ENCODE results near the gene RTN4RL2.
A peak's percentile ranks its signal among the peaks of the same experiment; 100 is the strongest.

The RTN4RL2 gene

DNA sequence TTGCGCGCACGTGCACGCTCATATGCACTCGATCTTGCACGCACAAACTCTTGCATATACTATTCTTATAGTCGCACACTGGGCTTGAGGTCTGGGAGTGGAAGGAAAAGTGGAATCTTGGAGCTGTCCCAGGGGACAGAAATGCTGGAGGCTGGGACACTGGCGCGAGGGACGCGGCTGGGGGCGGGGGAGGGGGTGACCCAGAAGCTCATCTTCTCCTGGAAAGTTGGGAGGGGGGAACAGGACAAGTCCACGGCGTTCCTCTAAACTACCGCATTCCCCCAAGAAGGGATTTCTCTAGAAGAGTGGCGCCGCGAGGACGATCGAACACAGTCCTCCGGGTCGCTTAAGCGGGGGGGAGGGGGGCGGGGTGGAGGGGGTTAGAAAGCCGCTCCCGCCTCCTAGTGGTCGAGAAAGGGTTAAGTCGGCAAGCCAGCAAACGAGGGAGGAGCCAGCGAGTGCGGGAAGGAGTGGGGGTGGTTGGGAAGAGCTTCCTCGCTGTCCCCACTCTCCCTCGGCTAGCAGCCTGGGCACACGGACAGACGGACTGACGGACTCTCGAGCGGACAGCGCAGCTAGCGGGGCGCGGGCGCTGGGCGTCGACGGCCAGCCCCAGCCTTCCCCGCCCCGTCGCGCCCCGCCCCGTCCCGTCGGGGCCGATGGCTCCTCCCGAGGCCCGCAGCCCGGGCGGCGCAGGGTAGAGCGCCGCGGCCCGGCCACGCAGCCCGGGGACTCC is at the start of gene RTN4RL2:
Gene RTN4RL2, plus strand, starts transcription at position 507 of the 736 bp plus-strand sequence. CDS start 338 bp downstream, outside the sequence.
- DNase-seq (ENCODE audit: low spot score), result no peak

GRCh38 chr11:57413681-57414080 is 46.6 kb upstream of the RTN4RL2 start:
- DNase-seq (ENCODE audit: low spot score), result no peak

- DNase-seq (ENCODE audit: low spot score), result no peak
Measured at GRCh38 chr11:57414612-57415212, 45.6 kb upstream of the RTN4RL2 start.

DNA sequence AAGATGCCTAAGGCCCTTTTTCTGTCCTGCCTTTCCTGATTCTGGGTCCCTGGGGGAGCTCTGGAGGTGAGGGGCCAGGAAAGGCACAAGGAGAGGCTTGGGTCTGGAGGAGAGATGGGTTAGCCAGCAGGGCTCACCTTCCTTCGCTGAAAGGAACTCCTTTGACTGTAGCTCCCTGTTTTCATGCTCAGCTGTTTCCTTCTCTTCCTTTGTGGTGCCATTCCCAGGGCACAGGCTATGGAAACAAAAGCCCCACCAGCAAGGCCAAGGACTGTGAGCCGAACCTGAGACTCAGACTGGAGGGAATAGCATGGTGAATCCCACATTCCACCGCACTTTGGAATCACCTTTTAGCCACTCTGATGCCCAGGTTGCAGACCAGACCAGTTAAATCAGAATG is 43.9 kb upstream of the RTN4RL2 start:
- no peak for DNase-seq (ENCODE audit: low spot score)

DNA sequence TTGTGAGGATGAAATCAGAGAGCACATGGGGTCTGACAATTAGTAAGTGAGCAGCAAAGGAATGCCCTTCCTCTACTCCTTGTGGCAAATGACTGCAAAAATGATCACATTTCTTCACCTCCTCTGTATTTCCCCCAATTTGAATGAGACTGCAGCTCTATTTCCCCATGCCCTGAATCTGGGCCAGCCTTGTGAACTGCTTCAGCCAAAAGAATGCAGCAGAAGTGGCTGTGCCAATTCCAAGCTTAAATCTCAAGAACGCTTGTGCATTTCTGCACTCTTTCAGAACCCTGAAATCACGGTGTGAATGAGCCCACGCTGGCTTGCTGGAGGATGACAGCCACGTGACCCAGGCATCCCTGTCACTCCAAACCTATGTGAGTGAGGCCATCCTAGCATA is 43.3 kb upstream of the RTN4RL2 start:
- DNase-seq (ENCODE audit: low spot score), result no peak

GRCh38 chr11:57418131-57418530 is 42.2 kb upstream of the RTN4RL2 start:
- no peak for DNase-seq (ENCODE audit: low spot score)

DNA sequence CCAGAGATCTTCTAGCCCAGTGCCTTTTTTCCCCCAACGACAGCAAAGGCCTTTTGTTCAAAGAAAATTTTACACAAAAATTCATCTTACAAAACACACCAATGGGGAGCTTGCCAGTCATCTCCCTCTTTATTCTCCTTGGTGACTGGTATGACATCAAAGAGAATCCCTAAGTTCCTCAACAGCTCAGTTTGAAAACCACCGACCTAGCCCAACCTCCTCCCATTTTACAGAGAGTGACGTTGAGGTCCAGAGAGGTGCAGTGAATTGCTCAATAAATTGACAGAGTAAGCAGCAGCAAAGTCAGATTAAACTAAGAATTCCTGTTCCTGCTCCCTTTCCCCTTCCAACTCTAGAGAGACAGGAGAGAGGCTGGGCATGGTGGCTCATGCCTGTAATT is 41.2 kb upstream of the RTN4RL2 start:
- DNase-seq (ENCODE audit: low spot score), result no peak

GRCh38 chr11:57421066-57421465 is 39.3 kb upstream of the RTN4RL2 start:
- no peak for DNase-seq (ENCODE audit: low spot score)

- DNase-seq (ENCODE audit: low spot score), result no peak
Measured at GRCh38 chr11:57421805-57422204, 38.5 kb upstream of the RTN4RL2 start.

DNA sequence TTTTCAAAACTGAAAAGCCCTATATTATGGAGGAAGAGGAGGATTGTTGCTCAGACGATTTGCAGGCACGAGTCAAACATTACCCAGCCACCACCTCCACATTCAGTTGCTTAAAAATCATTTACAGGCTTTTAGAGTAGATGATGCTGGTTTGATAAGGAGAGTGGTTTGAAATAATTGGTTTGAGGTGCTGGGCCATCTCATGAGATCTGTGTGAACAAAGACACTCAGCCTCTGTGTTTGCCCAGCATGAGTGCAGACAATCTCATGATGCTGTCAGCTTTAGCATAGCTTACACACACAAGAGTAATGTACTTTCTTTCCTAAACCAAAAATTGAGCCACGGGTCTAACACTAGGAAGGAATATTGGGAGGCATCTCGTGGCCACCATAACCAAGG is 37.7 kb upstream of the RTN4RL2 start:
- DNase-seq (ENCODE audit: low spot score), result no peak

GRCh38 chr11:57424137-57424791 is 36.1 kb upstream of the RTN4RL2 start:
- no peak for DNase-seq (ENCODE audit: low spot score)

- DNase-seq (ENCODE audit: low spot score), result peak; percentile 86
Measured at GRCh38 chr11:57424792-57425564, 35.4 kb upstream of the RTN4RL2 start.

GRCh38 chr11:57425565-57426438 is 34.5 kb upstream of the RTN4RL2 start:
- no peak for DNase-seq (ENCODE audit: low spot score)

GRCh38 chr11:57426439-57426928 is 33.8 kb upstream of the RTN4RL2 start:
- no peak for DNase-seq (ENCODE audit: low spot score)

DNA sequence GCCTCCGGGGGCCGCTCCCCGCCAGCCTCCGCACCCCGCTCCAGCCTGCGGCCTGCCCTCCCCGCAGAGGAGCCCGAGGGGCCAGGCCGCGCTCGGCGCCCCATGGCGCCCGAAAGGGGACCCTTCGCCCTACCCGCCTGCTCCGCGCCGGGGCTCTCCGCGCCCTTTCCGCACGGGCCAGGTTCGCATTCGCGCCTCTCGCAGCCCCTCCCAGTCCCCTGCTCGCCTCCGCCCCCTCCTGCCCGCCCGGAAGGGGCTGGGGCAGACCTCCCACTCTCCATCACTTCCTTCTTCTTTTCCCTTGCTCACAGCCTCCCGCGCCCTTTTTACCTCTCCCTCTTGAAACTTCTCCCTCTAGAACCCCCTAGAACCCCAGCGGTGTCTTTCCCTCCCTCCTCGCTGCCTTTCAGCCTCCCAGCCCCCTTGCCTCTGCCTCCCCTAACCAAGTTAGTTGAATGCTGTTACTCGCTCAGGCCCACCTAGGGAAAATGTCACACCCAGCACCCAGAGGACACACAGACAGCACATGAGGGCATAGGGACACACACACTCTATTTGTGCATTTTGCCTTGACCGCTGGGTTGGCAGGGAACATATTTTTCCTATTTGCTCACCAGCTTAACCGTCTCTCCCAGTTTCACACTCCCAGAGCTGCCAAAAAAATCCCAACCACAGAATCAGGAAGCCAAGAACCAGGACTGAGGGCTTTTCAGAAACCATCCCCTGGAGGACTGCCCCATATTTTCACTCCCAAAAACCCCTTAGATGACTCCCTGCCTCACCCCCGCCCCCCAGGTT is 33.2 kb upstream of the RTN4RL2 start, which contains the start of gene SLC43A3:
Gene SLC43A3, minus strand, starts transcription at position 193 of the 798 bp plus-strand sequence. CDS start 949 bp downstream, outside the sequence.
- peak; percentile 60 for DNase-seq (ENCODE audit: low spot score)

GRCh38 chr11:57427727-57428082 is 32.6 kb upstream of the RTN4RL2 start:
- DNase-seq (ENCODE audit: low spot score), result no peak

GRCh38 chr11:57428643-57429042 is 31.7 kb upstream of the RTN4RL2 start:
- no peak for DNase-seq (ENCODE audit: low spot score)

- DNase-seq (ENCODE audit: low spot score), result no peak
Measured at GRCh38 chr11:57429946-57430345, 30.4 kb upstream of the RTN4RL2 start.

- no peak for DNase-seq (ENCODE audit: low spot score)
Measured at GRCh38 chr11:57430952-57431351, 29.4 kb upstream of the RTN4RL2 start.

- no peak for DNase-seq (ENCODE audit: low spot score)
Measured at GRCh38 chr11:57432149-57432561, 28.2 kb upstream of the RTN4RL2 start.
